ENCODE results near the gene B4GALT6. TPM values are rescaled to one million over a fixed set of nuclear protein-coding genes. Genes with fewer than 3 reads are reported as not detected.

Gene B4GALT6
- total and polyA plus RNA-seq, 2 of the 4 experiments (the other 2 are of a cell fraction): 1.1 to 3.9 TPM

DNA sequence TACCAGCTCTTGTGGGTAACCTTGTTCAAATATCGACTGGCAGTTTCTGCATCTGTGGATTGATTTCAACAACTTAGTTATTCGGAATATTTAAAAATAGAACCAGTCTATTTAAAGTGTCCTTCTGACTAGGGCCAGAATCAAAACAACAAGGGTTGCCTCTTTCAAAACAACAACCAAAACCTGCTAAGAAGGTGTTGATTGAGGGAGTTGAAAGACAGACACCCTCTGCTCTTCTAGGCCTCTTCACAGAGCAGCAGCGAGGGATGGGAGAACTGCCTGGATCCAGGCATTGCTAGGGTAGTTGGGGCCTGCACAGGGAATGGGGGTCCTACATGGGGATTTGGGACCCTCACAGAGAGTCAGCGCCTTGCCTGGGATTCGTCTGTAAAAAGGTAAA lies 72.9 kb downstream of the B4GALT6 start:
- no peak for ATAC-seq (ENCODE audit: low read depth)
- H3K9me3 ChIP-seq (ENCODE audit: control insufficient read depth, insufficient read depth, low read length): no peaks in the 10 kb centered on the region
- no CpG with 5 or more reads among the region's 5 CpGs for WGBS, 2 experiments (ENCODE audit: extremely low coverage in 2 of 2, insufficient read length in 1 of 2)
- H4K20me1 ChIP-seq (ENCODE audit: insufficient read depth, low read length): no peaks in the 10 kb centered on the region
- no peak for DNase-seq
- no peak overlapping the region for H3K4me3 ChIP-seq (ENCODE audit: insufficient read depth, low read depth, low read length)
- H2AFZ ChIP-seq (replicated peaks; ENCODE audit: low read length, poor library complexity): no peak overlapping the region
- no peak overlapping the region for H2BK120ac ChIP-seq (ENCODE audit: low read depth, low read length)
- no peaks in the 10 kb centered on the region for H3K27me3 ChIP-seq (ENCODE audit: control insufficient read depth, insufficient read depth, low read length)
- intact Hi-C loops (cut with micrococcal nuclease) (no loop called here), in situ Hi-C loops (cut with MboI; ENCODE audit: low sequenced_read_pairs) (no loop called here), dilution Hi-C loops (cut with HindIII; ENCODE audit: low sequenced_read_pairs, unreplicated experiment) (no loop called here)
- H3K4me2 ChIP-seq (ENCODE audit: low read depth, low read length): no peak overlapping the region
- H2BK20ac ChIP-seq (ENCODE audit: low read depth, low read length): no peak overlapping the region
- no peak overlapping the region for H3K4ac ChIP-seq (ENCODE audit: low read depth, low read length)
- H3K4me1 ChIP-seq (ENCODE audit: control insufficient read depth, insufficient read depth, low read length): no peaks in the 10 kb centered on the region
- H4K8ac ChIP-seq (ENCODE audit: low read depth in 2 of 2, low read length in 2 of 2): no peak overlapping the region
- no peak overlapping the region for H3K18ac ChIP-seq (ENCODE audit: low read depth, low read length)
- ChIA-PET CTCF (no interaction called here), POLR2A (ENCODE audit: unreplicated experiment) (no interaction called here)
- no peak overlapping the region for H3K27ac ChIP-seq (ENCODE audit: insufficient read depth, low read length)
- no peak overlapping the region for H3K14ac ChIP-seq (replicated peaks; ENCODE audit: low read depth, low read length)
- no peak overlapping the region for H4K91ac ChIP-seq (ENCODE audit: insufficient read depth, low read depth, low read length)
- H2BK15ac ChIP-seq (ENCODE audit: low read depth, low read length): no peak overlapping the region
- no TSS peak for BruUV-seq (replicated peaks)
- no peak overlapping the region for H2BK5ac ChIP-seq (ENCODE audit: low read depth, low read length, poor library complexity, severe bottlenecking)
- no peak overlapping the region for H3K56ac ChIP-seq (ENCODE audit: extremely low read depth, insufficient read depth, low read length)
- no peak overlapping the region for H3K23ac ChIP-seq (ENCODE audit: low read depth, low read length)
- H4K5ac ChIP-seq (ENCODE audit: low read depth, low read length): no peak overlapping the region
- no peak overlapping the region for H3K9ac ChIP-seq (ENCODE audit: low read depth, low read length)
- H3K36me3 ChIP-seq (ENCODE audit: control insufficient read depth, insufficient read depth, low read length): no peaks in the 10 kb centered on the region
- no peaks in the 10 kb centered on the region for H3K79me1 ChIP-seq (ENCODE audit: low read depth in 1 of 2, low read length in 2 of 2)
- no peak overlapping the region for H2AK5ac ChIP-seq (ENCODE audit: low read depth, low read length)
- TF ChIP-seq NFE2L2 (IDR thresholded peaks at IDR 0.05; ENCODE audit: low read depth, low read length) (no peak), RAD21 (IDR thresholded peaks at IDR 0.05; ENCODE audit: low read length) (no peak), CHD1 (IDR thresholded peaks at IDR 0.05; ENCODE audit: low read depth, low read length) (no peak), MAFK (IDR thresholded peaks at IDR 0.05; ENCODE audit: low read depth, low read length) (no peak), SMC3 (IDR thresholded peaks at IDR 0.05; ENCODE audit: low read depth, low read length) (no peak), RFX5 (IDR thresholded peaks at IDR 0.05; ENCODE audit: low read depth, low read length) (no peak), MXI1 (IDR thresholded peaks at IDR 0.05; ENCODE audit: borderline replicate concordance, low read depth, low read length) (no peak), RCOR1 (IDR thresholded peaks at IDR 0.05; ENCODE audit: insufficient replicate concordance, low read length) (no peak), MAZ (IDR thresholded peaks at IDR 0.05; ENCODE audit: borderline replicate concordance, low read depth, low read length) (no peak), FOS (IDR thresholded peaks at IDR 0.05; ENCODE audit: low read depth, low read length) (no peak), BHLHE40 (IDR thresholded peaks at IDR 0.05; ENCODE audit: low read depth, low read length) (no peak), CEBPB (IDR thresholded peaks at IDR 0.05; ENCODE audit: low read depth, low read length) (no peak), POLR2A (IDR thresholded peaks at IDR 0.05; ENCODE audit: low read depth, low read length) (no peak)
- TF ChIP-seq, protein P1, sequence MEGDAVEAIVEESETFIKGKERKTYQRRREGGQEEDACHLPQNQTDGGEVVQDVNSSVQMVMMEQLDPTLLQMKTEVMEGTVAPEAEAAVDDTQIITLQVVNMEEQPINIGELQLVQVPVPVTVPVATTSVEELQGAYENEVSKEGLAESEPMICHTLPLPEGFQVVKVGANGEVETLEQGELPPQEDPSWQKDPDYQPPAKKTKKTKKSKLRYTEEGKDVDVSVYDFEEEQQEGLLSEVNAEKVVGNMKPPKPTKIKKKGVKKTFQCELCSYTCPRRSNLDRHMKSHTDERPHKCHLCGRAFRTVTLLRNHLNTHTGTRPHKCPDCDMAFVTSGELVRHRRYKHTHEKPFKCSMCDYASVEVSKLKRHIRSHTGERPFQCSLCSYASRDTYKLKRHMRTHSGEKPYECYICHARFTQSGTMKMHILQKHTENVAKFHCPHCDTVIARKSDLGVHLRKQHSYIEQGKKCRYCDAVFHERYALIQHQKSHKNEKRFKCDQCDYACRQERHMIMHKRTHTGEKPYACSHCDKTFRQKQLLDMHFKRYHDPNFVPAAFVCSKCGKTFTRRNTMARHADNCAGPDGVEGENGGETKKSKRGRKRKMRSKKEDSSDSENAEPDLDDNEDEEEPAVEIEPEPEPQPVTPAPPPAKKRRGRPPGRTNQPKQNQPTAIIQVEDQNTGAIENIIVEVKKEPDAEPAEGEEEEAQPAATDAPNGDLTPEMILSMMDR (conservative IDR thresholded peaks at IDR 0.05; ENCODE audit: low read depth, low read length): no peak
- TF ChIP-seq, protein P2, sequence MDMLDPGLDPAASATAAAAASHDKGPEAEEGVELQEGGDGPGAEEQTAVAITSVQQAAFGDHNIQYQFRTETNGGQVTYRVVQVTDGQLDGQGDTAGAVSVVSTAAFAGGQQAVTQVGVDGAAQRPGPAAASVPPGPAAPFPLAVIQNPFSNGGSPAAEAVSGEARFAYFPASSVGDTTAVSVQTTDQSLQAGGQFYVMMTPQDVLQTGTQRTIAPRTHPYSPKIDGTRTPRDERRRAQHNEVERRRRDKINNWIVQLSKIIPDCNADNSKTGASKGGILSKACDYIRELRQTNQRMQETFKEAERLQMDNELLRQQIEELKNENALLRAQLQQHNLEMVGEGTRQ (IDR thresholded peaks at IDR 0.05; ENCODE audit: low read depth, low read length): no peak
- TF ChIP-seq, protein P3, sequence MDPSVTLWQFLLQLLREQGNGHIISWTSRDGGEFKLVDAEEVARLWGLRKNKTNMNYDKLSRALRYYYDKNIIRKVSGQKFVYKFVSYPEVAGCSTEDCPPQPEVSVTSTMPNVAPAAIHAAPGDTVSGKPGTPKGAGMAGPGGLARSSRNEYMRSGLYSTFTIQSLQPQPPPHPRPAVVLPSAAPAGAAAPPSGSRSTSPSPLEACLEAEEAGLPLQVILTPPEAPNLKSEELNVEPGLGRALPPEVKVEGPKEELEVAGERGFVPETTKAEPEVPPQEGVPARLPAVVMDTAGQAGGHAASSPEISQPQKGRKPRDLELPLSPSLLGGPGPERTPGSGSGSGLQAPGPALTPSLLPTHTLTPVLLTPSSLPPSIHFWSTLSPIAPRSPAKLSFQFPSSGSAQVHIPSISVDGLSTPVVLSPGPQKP (IDR thresholded peaks at IDR 0.05; ENCODE audit: borderline replicate concordance, low read depth, low read length): no peak
- no peak overlapping the region for H2AK9ac ChIP-seq (replicated peaks; ENCODE audit: low read depth, low read length, poor library complexity)
- no peaks in the 10 kb centered on the region for H3K9me1 ChIP-seq (ENCODE audit: insufficient read depth, low read length)
